Ovary (tissue), 3 donors: Measurements from ENCODE around the gene CARF.

ENCODE experiments used
- CTCF ChIP-seq, 3 donors: fragments of 450-650 bp in 2 of 3; fragments of 200-600 bp in 1 of 3; IDR thresholded peaks; one replicate each; pipeline versions ENCODE4 v1.5.1 to v1.8.0; 2016 to 2022; ENCODE audit warnings: antibody characterized with exemption in 3 of 3, mild to moderate bottlenecking in 1 of 3
- EP300 ChIP-seq: sonication (generic); formaldehyde crosslinking; IDR thresholded peaks from one replicate; pipeline ENCODE4 v1.6.1; 2017; ENCODE audit warnings: antibody characterized with exemption
- POLR2A ChIP-seq: fragments of 450-650 bp; IDR thresholded peaks from one replicate; pipeline ENCODE4 v1.6.1; 2017; ENCODE audit warnings: antibody characterized with exemption, mild to moderate bottlenecking, moderate library complexity
- donor health status: DM: no; HTN: no; CAD: no.

- TF ChIP-seq CTCF (IDR thresholded peaks at IDR 0.05) = no peak
- TF ChIP-seq POLR2A = no peak
- no peak for TF ChIP-seq EP300
Observed at GRCh38 chr2:202941771-202942170, 29.7 kb downstream of the CARF start.
